Neural progenitor cell (in vitro differentiated cells): ENCODE measurements around the gene COL23A1. TPM values are rescaled to one million over a fixed set of nuclear protein-coding genes. Genes with fewer than 3 reads are reported as not detected.
A peak's percentile ranks its signal among the peaks of the same experiment; 100 is the strongest.

Experiments
- DNase-seq: peaks from one replicate; pipeline ENCODE4 v3.0.0-alpha.2; 2016; ENCODE audit warnings: low spot score
- H2AFZ ChIP-seq: fragments of 200-600 bp; sonication (generic); replicated peaks from 2 replicates; pipeline ENCODE4 v1.6.1; 2016; ENCODE audit warnings: antibody characterized with exemption
- H3F3A ChIP-seq: fragments of 200-600 bp; sonication (generic); 2 replicates; pipeline ENCODE4 v1.6.1; 2016; ENCODE audit warnings: antibody characterized with exemption, low read depth
- H3K27ac ChIP-seq: fragments of 200-600 bp; sonication (generic); 2 replicates; pipeline ENCODE4 v1.5.1; 2016; ENCODE audit warnings: mild to moderate bottlenecking
- H3K27me3 ChIP-seq: fragments of 200-600 bp; sonication (generic); 2 replicates; pipeline ENCODE4 v1.6.1; 2016; ENCODE audit warnings: mild to moderate bottlenecking, moderate library complexity
- H3K36me3 ChIP-seq: fragments of 200-600 bp; sonication (generic); 2 replicates; pipeline ENCODE4 v1.5.1; 2016
- H3K4me1 ChIP-seq: fragments of 200-600 bp; sonication (generic); 2 replicates; pipeline ENCODE4 v1.6.1; 2016; ENCODE audit warnings: mixed run types
- H3K4me2 ChIP-seq: fragments of 200-600 bp; sonication (generic); 2 replicates; pipeline ENCODE4 v1.6.1; 2016
- H3K4me3 ChIP-seq: fragments of 200-600 bp; sonication (generic); 2 replicates; pipeline ENCODE4 v1.5.1; 2016
- H3K79me2 ChIP-seq: fragments of 200-600 bp; sonication (generic); 2 replicates; pipeline ENCODE4 v1.6.1; 2016; ENCODE audit warnings: low read depth
- H3K9ac ChIP-seq: fragments of 200-600 bp; sonication (generic); 2 replicates; pipeline ENCODE4 v1.6.1; 2016
- H3K9me3 ChIP-seq: fragments of 200-600 bp; sonication (generic); 2 replicates; pipeline ENCODE4 v1.5.1; 2016; ENCODE audit warnings: low read depth
- H4K20me1 ChIP-seq: fragments of 200-600 bp; sonication (generic); 2 replicates; pipeline ENCODE4 v1.6.1; 2016; ENCODE audit warnings: low read depth
- H3K27ac Mint-ChIP-seq: 3 replicates; pipeline ENCODE4 v1.8.0; 2021; ENCODE audit warnings: mixed read lengths
- H3K27me3 Mint-ChIP-seq: 2 replicates; pipeline ENCODE4 v1.8.0; 2022; ENCODE audit warnings: low read depth, mild to moderate bottlenecking, inconsistent platforms, moderate library complexity, mixed read lengths; ENCODE audit not compliant: insufficient read depth
- H3K36me3 Mint-ChIP-seq: 3 replicates; pipeline ENCODE4 v1.8.0; 2021; ENCODE audit warnings: mixed read lengths
- H3K4me1 Mint-ChIP-seq: 3 replicates; pipeline ENCODE4 v1.8.0; 2021; ENCODE audit warnings: mixed read lengths
- H3K4me3 Mint-ChIP-seq: 3 replicates; pipeline ENCODE4 v1.8.0; 2021; ENCODE audit warnings: mild to moderate bottlenecking, moderate library complexity, mixed read lengths
- H3K9me3 Mint-ChIP-seq: 3 replicates; pipeline ENCODE4 v1.8.0; 2020; ENCODE audit warnings: mixed read lengths
- CTCF ChIP-seq: fragments of 200-600 bp; sonication (generic); IDR thresholded peaks from 2 replicates; pipeline ENCODE4 v1.5.1; 2017; ENCODE audit warnings: antibody characterized with exemption, mild to moderate bottlenecking
- EZH2 ChIP-seq: fragments of 200-600 bp; sonication (generic); IDR thresholded peaks from 2 replicates; pipeline ENCODE4 v1.6.1; 2017; ENCODE audit warnings: antibody characterized with exemption, mild to moderate bottlenecking, moderate library complexity
- EZH2phosphoT487 ChIP-seq: fragments of 200-600 bp; sonication (generic); IDR thresholded peaks from 2 replicates; pipeline ENCODE4 v1.6.1; 2017; ENCODE audit warnings: antibody characterized with exemption
- total RNA-seq: library from RNA; depleted of rRNA; stranded (reverse); fragments of >200 nt; gene quantifications from 2 replicates; pipeline ENCODE4 v1.2.3, GENCODE V29; 2015; ENCODE audit warnings: low replicate concordance

Gene COL23A1
- total RNA-seq, 1 donor from 2014 or later = not detected

- no peak for DNase-seq
- H3K36me3 Mint-ChIP-seq = no peaks in the 10 kb centered on the region
- TF ChIP-seq EZH2phosphoT487 = no peak
- TF ChIP-seq EZH2 = no peak
- no peak for TF ChIP-seq CTCF
- no peak overlapping the region for H3K27ac Mint-ChIP-seq
- no peaks in the 10 kb centered on the region for H3K36me3 ChIP-seq
- no peak overlapping the region for H3K4me3 Mint-ChIP-seq
- H3K9me3 Mint-ChIP-seq = no peaks in the 10 kb centered on the region
- no peaks in the 10 kb centered on the region for H4K20me1 ChIP-seq
- no peak overlapping the region for H3K9ac ChIP-seq
- H3K9me3 ChIP-seq = no peaks in the 10 kb centered on the region
- H3K27ac ChIP-seq = no peak overlapping the region
- peaks cover 48% of the 10 kb centered on the region for H3K4me1 Mint-ChIP-seq
- H3K4me1 ChIP-seq = peaks cover 15% of the 10 kb centered on the region
- H3K4me3 ChIP-seq = no peak overlapping the region
- H3K27me3 ChIP-seq = no peaks in the 10 kb centered on the region
- H3K27me3 Mint-ChIP-seq = peaks cover 12% of the 10 kb centered on the region
- no peaks in the 10 kb centered on the region for H3F3A ChIP-seq
- H2AFZ ChIP-seq = no peak overlapping the region
- no peaks in the 10 kb centered on the region for H3K79me2 ChIP-seq
- no peak overlapping the region for H3K4me2 ChIP-seq
These were observed 196.1 kb downstream of the COL23A1 start for GRCh38 chr5:178394074-178394473.

GRCh38 chr5:178392931-178393394, 197.2 kb downstream of the COL23A1 start:
- DNase-seq = no peak
- Mint-ChIP-seq H3K27ac (no peak overlapping the region), H3K9me3 (no peaks in the 10 kb centered on the region), H3K36me3 (no peaks in the 10 kb centered on the region), H3K4me3 (no peak overlapping the region), H3K4me1 (peaks cover 49% of the 10 kb centered on the region), H3K27me3 (peaks cover 15% of the 10 kb centered on the region)
- Histone ChIP-seq H3K9me3 (no peaks in the 10 kb centered on the region), H3K4me3 (no peak overlapping the region), H3K79me2 (no peaks in the 10 kb centered on the region), H4K20me1 (no peaks in the 10 kb centered on the region), H2AFZ (no peak overlapping the region), H3K9ac (no peak overlapping the region), H3K27ac (no peak overlapping the region), H3K36me3 (no peaks in the 10 kb centered on the region), H3K4me1 (peaks cover 13% of the 10 kb centered on the region), H3K27me3 (no peaks in the 10 kb centered on the region), H3F3A (no peaks in the 10 kb centered on the region), H3K4me2 (no peak overlapping the region)
- no peak for TF ChIP-seq EZH2
- no peak for TF ChIP-seq EZH2phosphoT487
- no peak for TF ChIP-seq CTCF

GRCh38 chr5:178392386-178392785, 197.8 kb downstream of the COL23A1 start:
- Histone ChIP-seq H3K4me2 (no peak overlapping the region), H4K20me1 (no peaks in the 10 kb centered on the region), H3K27me3 (no peaks in the 10 kb centered on the region), H3F3A (no peaks in the 10 kb centered on the region), H3K4me3 (no peak overlapping the region), H3K9ac (no peak overlapping the region), H3K36me3 (no peaks in the 10 kb centered on the region), H3K9me3 (no peaks in the 10 kb centered on the region), H3K4me1 (peaks cover 15% of the 10 kb centered on the region), H3K79me2 (no peaks in the 10 kb centered on the region), H3K27ac (no peak overlapping the region), H2AFZ (no peak overlapping the region)
- Mint-ChIP-seq H3K4me3 (no peak overlapping the region), H3K36me3 (no peaks in the 10 kb centered on the region), H3K27me3 (peaks cover 16% of the 10 kb centered on the region), H3K27ac (peak overlapping the region; percentile 40), H3K4me1 (peaks cover 49% of the 10 kb centered on the region), H3K9me3 (no peaks in the 10 kb centered on the region)
- TF ChIP-seq CTCF (no peak), EZH2 (no peak), EZH2phosphoT487 (no peak)
- DNase-seq = no peak
